Colonic mucosa (tissue), 4 donors: Measurements from ENCODE around the gene SLC9A2. TPM values are rescaled to one million over a fixed set of nuclear protein-coding genes. Genes with fewer than 3 reads are reported as not detected.
A peak's percentile ranks its signal among the peaks of the same experiment; 100 is the strongest.

Experiments used
- DNase-seq: peaks from one replicate; pipeline ENCODE4 v3.0.0-alpha.2; 2020
- H3K27ac ChIP-seq: fragments of 200-600 bp; one replicate; pipeline ENCODE4 v1.8.0; 2021
- H3K27me3 ChIP-seq: fragments of 200-600 bp; one replicate; pipeline ENCODE4 v1.8.0; 2021
- H3K36me3 ChIP-seq: fragments of 200-600 bp; one replicate; pipeline ENCODE4 v1.8.0; 2021
- H3K4me1 ChIP-seq: fragments of 200-600 bp; one replicate; pipeline ENCODE4 v1.8.0; 2021; ENCODE audit warnings: mild to moderate bottlenecking
- H3K4me3 ChIP-seq: fragments of 200-600 bp; one replicate; pipeline ENCODE4 v1.8.0; 2021
- H3K9ac ChIP-seq, 2 donors: one replicate each; pipeline ENCODE4 v1.7.0; 2013; ENCODE audit warnings: control low read depth in 2 of 2, low read depth in 2 of 2, low read length in 2 of 2
- H3K9me3 ChIP-seq: fragments of 200-600 bp; one replicate; pipeline ENCODE4 v1.8.0; 2021
- CTCF ChIP-seq: fragments of 200-600 bp; IDR thresholded peaks from one replicate; pipeline ENCODE4 v1.8.0; 2022; ENCODE audit warnings: antibody characterized with exemption, mild to moderate bottlenecking
- intact Hi-C: fragments of 100-400 bp; cut with DNase I; formaldehyde crosslinking; loops from one replicate; pipeline ENCODE4 v1.14.1; 2022
- total RNA-seq, 2 donors: library from RNA; stranded (reverse); fragmentation: NEBNext Ultra II Directional in 1 of 2; extraction: Animal tissue kit (Norgen Biotek cat#: 25700) in 1 of 2; gene quantifications; one replicate each; pipeline ENCODE4 v1.2.1, GENCODE V29; 2021
- donor health status: healthy.
- donor health status: DM: no; HTN: no; CAD: no.
- donor health status: DM: no; HTN: no; CAD: no.

Gene SLC9A2
- total RNA-seq, 2 donors from 2014 or later, result 58.4 to 76.2 TPM

- intact Hi-C loops, result no loop called here
- Histone ChIP-seq H3K27ac (peak overlapping the region; percentile 54), H3K4me3 (no peak overlapping the region), H3K4me1 (peaks cover 19% of the 10 kb centered on the region), H3K9ac (no peak overlapping the region), H3K36me3 (no peaks in the 10 kb centered on the region), H3K9me3 (no peaks in the 10 kb centered on the region), H3K27me3 (no peaks in the 10 kb centered on the region)
- TF ChIP-seq CTCF, result no peak
- no peak for DNase-seq
Measured at GRCh38 chr2:102663381-102663780, 44.0 kb downstream of the SLC9A2 start.

GRCh38 chr2:102664471-102664909 lies 45.1 kb downstream of the SLC9A2 start:
- Histone ChIP-seq H3K36me3 (no peaks in the 10 kb centered on the region), H3K4me1 (peaks cover 19% of the 10 kb centered on the region), H3K27ac (no peak overlapping the region), H3K9me3 (no peaks in the 10 kb centered on the region), H3K4me3 (no peak overlapping the region), H3K9ac (no peak overlapping the region), H3K27me3 (no peaks in the 10 kb centered on the region)
- DNase-seq, result peak; percentile 74
- intact Hi-C loops, result no loop called here
- no peak for TF ChIP-seq CTCF

- Histone ChIP-seq H3K9ac (no peak overlapping the region), H3K27ac (no peak overlapping the region), H3K27me3 (no peaks in the 10 kb centered on the region), H3K4me1 (peaks cover 8% of the 10 kb centered on the region), H3K36me3 (no peaks in the 10 kb centered on the region), H3K9me3 (no peaks in the 10 kb centered on the region), H3K4me3 (no peak overlapping the region)
- no peak for DNase-seq
- intact Hi-C loops, result no loop called here
- TF ChIP-seq CTCF, result no peak
Measured at GRCh38 chr2:102667072-102667471, 47.7 kb downstream of the SLC9A2 start.

GRCh38 chr2:102668171-102668570 lies 48.8 kb downstream of the SLC9A2 start:
- peak; percentile 44 for DNase-seq
- TF ChIP-seq CTCF, result no peak
- H3K4me1 ChIP-seq, result peaks cover 4% of the 10 kb centered on the region
- intact Hi-C loops, result no loop called here
- no peaks in the 10 kb centered on the region for H3K27me3 ChIP-seq
- no peak overlapping the region for H3K9ac ChIP-seq
- H3K36me3 ChIP-seq, result no peaks in the 10 kb centered on the region
- H3K4me3 ChIP-seq, result no peak overlapping the region
- peak overlapping the region; percentile 37 for H3K27ac ChIP-seq
- H3K9me3 ChIP-seq, result no peaks in the 10 kb centered on the region

GRCh38 chr2:102669401-102669800 lies 50.0 kb downstream of the SLC9A2 start:
- Histone ChIP-seq H3K27ac (no peak overlapping the region), H3K4me1 (no peaks in the 10 kb centered on the region), H3K36me3 (no peaks in the 10 kb centered on the region), H3K9me3 (no peaks in the 10 kb centered on the region), H3K27me3 (no peaks in the 10 kb centered on the region), H3K9ac (no peak overlapping the region), H3K4me3 (no peak overlapping the region)
- intact Hi-C loops, result no loop called here
- no peak for TF ChIP-seq CTCF
- no peak for DNase-seq
